ENCODE results near the gene ADD1.

ADD1 gene

DNA sequence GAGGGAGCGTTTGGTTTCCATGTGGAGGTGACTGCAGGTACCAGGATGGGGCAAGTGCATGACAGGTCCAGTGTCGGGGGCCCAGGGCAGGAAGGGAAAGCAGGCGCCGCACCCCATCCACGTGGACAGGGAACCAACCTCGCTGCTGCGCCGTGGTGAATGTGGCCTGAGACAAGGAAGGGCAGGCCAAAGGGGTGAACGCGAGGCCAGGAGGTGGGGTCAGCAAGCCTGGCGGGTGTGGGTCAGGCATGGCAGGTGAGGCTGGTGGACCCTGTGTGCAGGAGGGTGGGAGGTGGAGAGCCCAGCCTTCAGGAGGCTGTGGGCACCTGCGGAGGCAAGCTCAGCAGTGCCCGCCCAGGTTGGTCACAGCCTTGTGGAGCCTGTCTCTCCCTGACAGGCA lies 36.1 kb upstream of the ADD1 start:
- H3K9me3 ChIP-seq (ENCODE audit: control insufficient read depth, low read length) = no peaks in the 10 kb centered on the region
- no peak for DNase-seq
- H3K27me3 ChIP-seq (replicated peaks; ENCODE audit: control insufficient read depth, insufficient read depth, low read length, poor library complexity, severe bottlenecking) = no peaks in the 10 kb centered on the region
- H3K27ac ChIP-seq (ENCODE audit: insufficient read depth, low read length, poor library complexity, severe bottlenecking) = no peak overlapping the region
- peaks cover 17% of the 10 kb centered on the region for H3K4me1 ChIP-seq (ENCODE audit: control insufficient read depth, insufficient read depth, low read length, poor library complexity, severe bottlenecking)
- no peaks in the 10 kb centered on the region for H3K36me3 ChIP-seq (ENCODE audit: control insufficient read depth, insufficient read depth, low read length)
- no peak overlapping the region for H3K4me3 ChIP-seq (ENCODE audit: insufficient read depth, low read depth, low read length, poor library complexity, severe bottlenecking)

- no peaks in the 10 kb centered on the region for H3K27me3 ChIP-seq (replicated peaks; ENCODE audit: control insufficient read depth, insufficient read depth, low read length, poor library complexity, severe bottlenecking)
- H3K4me3 ChIP-seq (ENCODE audit: insufficient read depth, low read depth, low read length, poor library complexity, severe bottlenecking) = no peak overlapping the region
- peaks cover 17% of the 10 kb centered on the region for H3K4me1 ChIP-seq (ENCODE audit: control insufficient read depth, insufficient read depth, low read length, poor library complexity, severe bottlenecking)
- no peaks in the 10 kb centered on the region for H3K9me3 ChIP-seq (ENCODE audit: control insufficient read depth, low read length)
- no peak for DNase-seq
- no peak overlapping the region for H3K27ac ChIP-seq (ENCODE audit: insufficient read depth, low read length, poor library complexity, severe bottlenecking)
- no peaks in the 10 kb centered on the region for H3K36me3 ChIP-seq (ENCODE audit: control insufficient read depth, insufficient read depth, low read length)
Observed at GRCh38 chr4:2808001-2808400, 35.6 kb upstream of the ADD1 start.

- no peak overlapping the region for H3K4me3 ChIP-seq (ENCODE audit: insufficient read depth, low read depth, low read length, poor library complexity, severe bottlenecking)
- no peaks in the 10 kb centered on the region for H3K27me3 ChIP-seq (replicated peaks; ENCODE audit: control insufficient read depth, insufficient read depth, low read length, poor library complexity, severe bottlenecking)
- DNase-seq = no peak
- peaks cover 27% of the 10 kb centered on the region for H3K4me1 ChIP-seq (ENCODE audit: control insufficient read depth, insufficient read depth, low read length, poor library complexity, severe bottlenecking)
- no peak overlapping the region for H3K27ac ChIP-seq (ENCODE audit: insufficient read depth, low read length, poor library complexity, severe bottlenecking)
- H3K36me3 ChIP-seq (ENCODE audit: control insufficient read depth, insufficient read depth, low read length) = no peaks in the 10 kb centered on the region
- no peaks in the 10 kb centered on the region for H3K9me3 ChIP-seq (ENCODE audit: control insufficient read depth, low read length)
Observed at GRCh38 chr4:2809610-2810180, 33.9 kb upstream of the ADD1 start.

- Histone ChIP-seq H3K27me3 (replicated peaks; ENCODE audit: control insufficient read depth, insufficient read depth, low read length, poor library complexity, severe bottlenecking) (no peaks in the 10 kb centered on the region), H3K9me3 (ENCODE audit: control insufficient read depth, low read length) (no peaks in the 10 kb centered on the region), H3K27ac (ENCODE audit: insufficient read depth, low read length, poor library complexity, severe bottlenecking) (no peak overlapping the region), H3K4me3 (ENCODE audit: insufficient read depth, low read depth, low read length, poor library complexity, severe bottlenecking) (no peak overlapping the region), H3K36me3 (ENCODE audit: control insufficient read depth, insufficient read depth, low read length) (no peaks in the 10 kb centered on the region), H3K4me1 (ENCODE audit: control insufficient read depth, insufficient read depth, low read length, poor library complexity, severe bottlenecking) (peaks cover 30% of the 10 kb centered on the region)
- no peak for DNase-seq
Observed at GRCh38 chr4:2810388-2810787, 33.3 kb upstream of the ADD1 start.

DNA sequence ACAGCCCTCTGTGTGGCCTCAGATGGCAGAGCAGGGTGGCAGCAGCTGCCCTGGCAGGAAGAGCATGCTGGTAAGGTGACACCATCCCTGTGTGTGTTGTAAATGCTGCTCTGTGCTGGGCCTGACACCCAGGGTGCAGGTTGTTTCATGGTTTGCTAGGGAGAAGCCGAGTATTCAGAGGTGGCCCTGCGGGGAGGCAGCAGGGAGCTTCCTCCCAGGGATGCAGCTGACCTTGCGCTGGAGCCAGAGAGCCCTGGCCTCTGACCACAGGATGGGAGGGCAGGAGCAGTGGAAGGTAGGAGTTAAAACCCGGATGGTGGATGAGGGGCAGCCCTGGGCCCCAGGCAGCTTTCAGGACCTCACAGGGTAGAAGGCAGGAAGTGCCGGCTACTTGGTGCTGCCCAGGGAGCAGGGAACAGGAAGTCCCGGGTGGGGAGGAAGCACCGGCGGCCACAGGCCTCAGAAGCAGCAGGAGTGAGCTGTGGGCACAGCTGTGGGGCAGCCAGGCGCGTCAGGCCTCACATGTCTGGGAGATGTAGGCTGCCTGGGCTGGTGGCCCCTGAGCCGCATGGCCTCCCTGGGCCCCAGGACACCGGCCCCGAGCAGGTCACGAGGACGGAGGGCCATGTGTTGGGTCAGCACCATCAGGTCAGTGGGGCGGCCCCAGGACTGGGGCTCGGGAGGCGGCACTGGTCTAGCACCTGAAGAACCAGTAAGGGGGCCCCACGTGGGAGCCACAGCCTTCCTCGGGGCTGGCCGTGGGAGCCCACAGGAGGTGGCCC lies 31.6 kb upstream of the ADD1 start:
- H3K9me3 ChIP-seq (ENCODE audit: control insufficient read depth, low read length) = no peaks in the 10 kb centered on the region
- peak; percentile 37 to 48 (median 47) for DNase-seq
- peak overlapping the region; percentile 81 for H3K27ac ChIP-seq (ENCODE audit: insufficient read depth, low read length, poor library complexity, severe bottlenecking)
- H3K4me1 ChIP-seq (ENCODE audit: control insufficient read depth, insufficient read depth, low read length, poor library complexity, severe bottlenecking) = peaks cover 30% of the 10 kb centered on the region
- H3K36me3 ChIP-seq (ENCODE audit: control insufficient read depth, insufficient read depth, low read length) = no peaks in the 10 kb centered on the region
- H3K4me3 ChIP-seq (ENCODE audit: insufficient read depth, low read depth, low read length, poor library complexity, severe bottlenecking) = peak overlapping the region; percentile 70
- no peaks in the 10 kb centered on the region for H3K27me3 ChIP-seq (replicated peaks; ENCODE audit: control insufficient read depth, insufficient read depth, low read length, poor library complexity, severe bottlenecking)

GRCh38 chr4:2812612-2813354 lies 30.9 kb upstream of the ADD1 start:
- Histone ChIP-seq H3K9me3 (ENCODE audit: control insufficient read depth, low read length) (no peaks in the 10 kb centered on the region), H3K27me3 (replicated peaks; ENCODE audit: control insufficient read depth, insufficient read depth, low read length, poor library complexity, severe bottlenecking) (no peaks in the 10 kb centered on the region), H3K4me1 (ENCODE audit: control insufficient read depth, insufficient read depth, low read length, poor library complexity, severe bottlenecking) (peaks cover 37% of the 10 kb centered on the region), H3K4me3 (ENCODE audit: insufficient read depth, low read depth, low read length, poor library complexity, severe bottlenecking) (peak overlapping the region; percentile 70), H3K27ac (ENCODE audit: insufficient read depth, low read length, poor library complexity, severe bottlenecking) (peak overlapping the region; percentile 81), H3K36me3 (ENCODE audit: control insufficient read depth, insufficient read depth, low read length) (no peaks in the 10 kb centered on the region)
- DNase-seq = no peak

GRCh38 chr4:2813446-2814405 lies 29.9 kb upstream of the ADD1 start:
- Histone ChIP-seq H3K36me3 (ENCODE audit: control insufficient read depth, insufficient read depth, low read length) (no peaks in the 10 kb centered on the region), H3K9me3 (ENCODE audit: control insufficient read depth, low read length) (no peaks in the 10 kb centered on the region), H3K27ac (ENCODE audit: insufficient read depth, low read length, poor library complexity, severe bottlenecking) (peak overlapping the region; percentile 81), H3K4me3 (ENCODE audit: insufficient read depth, low read depth, low read length, poor library complexity, severe bottlenecking) (peak overlapping the region; percentile 70), H3K4me1 (ENCODE audit: control insufficient read depth, insufficient read depth, low read length, poor library complexity, severe bottlenecking) (peaks cover 37% of the 10 kb centered on the region), H3K27me3 (replicated peaks; ENCODE audit: control insufficient read depth, insufficient read depth, low read length, poor library complexity, severe bottlenecking) (no peaks in the 10 kb centered on the region)
- no peak for DNase-seq

DNA sequence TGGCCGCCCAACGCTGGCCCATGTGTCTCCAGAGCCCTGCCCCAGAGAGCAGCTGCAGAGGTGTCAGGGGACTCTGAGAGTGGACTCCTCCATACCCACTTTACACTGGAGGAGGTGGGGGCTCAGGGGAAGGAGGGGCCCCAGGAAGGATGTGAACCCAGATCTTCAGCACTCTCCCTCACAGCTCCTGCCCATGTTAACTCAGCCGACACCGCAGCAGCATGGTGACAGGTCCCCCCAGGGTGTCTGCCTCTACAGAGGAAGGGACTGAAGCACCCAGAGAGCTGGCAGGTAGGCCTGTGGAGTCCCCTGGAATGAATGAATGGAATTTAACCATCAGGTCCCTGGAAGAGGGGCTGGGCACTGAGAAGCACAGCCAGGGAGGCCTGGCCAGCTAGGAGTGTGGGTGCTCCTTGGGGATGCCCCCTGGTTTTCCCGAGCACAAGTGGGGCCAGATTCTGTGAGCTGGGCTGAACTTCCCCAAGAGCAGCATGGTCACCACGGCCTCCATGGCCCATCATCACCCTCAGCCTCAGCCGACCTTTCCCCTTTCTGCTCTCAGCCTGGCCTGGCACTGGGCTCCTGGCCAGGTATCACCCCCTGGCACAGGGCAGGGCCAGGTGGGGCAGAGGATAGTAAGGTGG lies 28.9 kb upstream of the ADD1 start:
- Histone ChIP-seq H3K4me1 (ENCODE audit: control insufficient read depth, insufficient read depth, low read length, poor library complexity, severe bottlenecking) (peaks cover 37% of the 10 kb centered on the region), H3K27ac (ENCODE audit: insufficient read depth, low read length, poor library complexity, severe bottlenecking) (no peak overlapping the region), H3K4me3 (ENCODE audit: insufficient read depth, low read depth, low read length, poor library complexity, severe bottlenecking) (peak overlapping the region; percentile 11), H3K9me3 (ENCODE audit: control insufficient read depth, low read length) (no peaks in the 10 kb centered on the region), H3K36me3 (ENCODE audit: control insufficient read depth, insufficient read depth, low read length) (no peaks in the 10 kb centered on the region), H3K27me3 (replicated peaks; ENCODE audit: control insufficient read depth, insufficient read depth, low read length, poor library complexity, severe bottlenecking) (no peaks in the 10 kb centered on the region)
- DNase-seq = no peak

- H3K4me1 ChIP-seq (ENCODE audit: control insufficient read depth, insufficient read depth, low read length, poor library complexity, severe bottlenecking) = peaks cover 29% of the 10 kb centered on the region
- DNase-seq = no peak
- no peak overlapping the region for H3K4me3 ChIP-seq (ENCODE audit: insufficient read depth, low read depth, low read length, poor library complexity, severe bottlenecking)
- no peaks in the 10 kb centered on the region for H3K9me3 ChIP-seq (ENCODE audit: control insufficient read depth, low read length)
- no peaks in the 10 kb centered on the region for H3K27me3 ChIP-seq (replicated peaks; ENCODE audit: control insufficient read depth, insufficient read depth, low read length, poor library complexity, severe bottlenecking)
- H3K27ac ChIP-seq (ENCODE audit: insufficient read depth, low read length, poor library complexity, severe bottlenecking) = no peak overlapping the region
- H3K36me3 ChIP-seq (ENCODE audit: control insufficient read depth, insufficient read depth, low read length) = peaks cover 5% of the 10 kb centered on the region
Observed at GRCh38 chr4:2816401-2816954, 27.2 kb upstream of the ADD1 start.

Measured in effector memory CD4-positive, alpha-beta T cell (primary cell).